SK-MEL-5 (cell line): Measurements from ENCODE around the gene KIAA1549. TPM values are rescaled to one million over a fixed set of nuclear protein-coding genes. Genes with fewer than 3 reads are reported as not detected.

Source experiments
- DNase-seq: peaks from one replicate; pipeline ENCODE4 v3.0.0-alpha.2; 2016; ENCODE audit warnings: low read depth, low spot score
- in situ Hi-C: cut with HindIII; loops from 2 replicates; pipeline ENCODE4 v1.10.0; 2016; ENCODE audit warnings: low sequenced_read_pairs, high pct_unique_total_duplicates, low pct_unique_long_range_greater_than_20kb
- total RNA-seq: library from RNA; depleted of rRNA; stranded (reverse); fragments of >200 nt; shearing (Covaris generic); gene quantifications from 2 replicates; pipeline ENCODE4 v1.2.3, GENCODE V29; 2014

KIAA1549 gene
- total RNA-seq, 1 experiment from 2014 or later, result 2.7 TPM

DNA sequence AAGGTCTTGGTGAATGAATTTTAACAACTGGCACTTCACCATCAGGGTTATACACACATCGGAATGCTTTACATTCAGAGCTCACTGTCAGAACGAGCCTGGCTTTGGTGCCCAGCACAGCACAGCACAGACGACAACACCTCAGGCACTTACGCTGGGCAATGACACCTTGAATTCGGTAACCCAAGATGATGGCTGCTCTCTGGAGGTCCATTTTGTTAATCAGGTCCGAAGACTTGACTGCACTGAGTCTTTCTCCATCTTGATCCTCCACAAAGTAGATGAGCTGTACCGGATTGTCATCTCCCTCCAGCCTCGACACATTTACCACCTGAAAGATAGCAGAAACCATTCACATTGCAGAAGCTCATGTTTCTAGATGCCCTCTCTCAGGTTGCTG is 82.4 kb downstream of the KIAA1549 start:
- in situ Hi-C loops, result no loop called here
- no peak for DNase-seq

DNA sequence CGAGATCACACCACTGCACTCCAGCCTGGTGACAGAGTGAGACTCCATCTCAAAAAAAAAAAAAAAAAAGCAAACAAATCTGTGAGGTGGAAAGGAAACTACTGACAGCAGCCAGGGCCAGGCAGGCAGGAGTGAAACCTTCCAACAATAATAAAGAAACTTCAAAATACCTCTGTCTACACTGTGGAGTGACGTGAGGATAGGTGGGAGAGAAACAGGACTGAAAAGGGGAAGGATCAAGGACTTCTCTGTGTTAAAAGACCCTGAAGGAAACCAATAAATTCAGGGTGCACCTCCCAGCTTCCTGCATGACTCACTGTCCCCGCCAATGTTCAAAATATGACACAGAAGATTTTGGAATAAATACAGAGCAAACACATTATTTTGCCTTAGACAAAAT is 82.9 kb downstream of the KIAA1549 start:
- in situ Hi-C loops, result no loop called here
- DNase-seq, result no peak

DNA sequence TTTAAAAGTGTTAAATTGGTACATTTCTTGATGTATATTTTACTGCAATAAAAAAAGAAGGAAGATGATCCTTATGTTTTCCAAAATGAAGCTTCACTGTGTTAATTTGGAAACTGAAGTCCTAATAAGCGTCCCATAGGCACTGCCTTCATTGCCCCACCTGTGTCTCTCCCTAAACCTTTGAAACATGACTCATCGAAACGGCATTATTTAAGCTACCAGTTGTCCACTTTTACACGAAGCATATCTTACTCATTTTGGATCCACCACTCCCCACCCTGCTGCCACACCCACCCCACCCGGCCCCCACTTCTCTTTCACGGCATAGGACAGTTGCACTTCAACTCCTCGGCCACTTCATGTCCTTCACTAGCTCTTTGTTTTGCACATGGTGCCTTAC is 85.5 kb downstream of the KIAA1549 start:
- in situ Hi-C loops, result no loop called here

DNA sequence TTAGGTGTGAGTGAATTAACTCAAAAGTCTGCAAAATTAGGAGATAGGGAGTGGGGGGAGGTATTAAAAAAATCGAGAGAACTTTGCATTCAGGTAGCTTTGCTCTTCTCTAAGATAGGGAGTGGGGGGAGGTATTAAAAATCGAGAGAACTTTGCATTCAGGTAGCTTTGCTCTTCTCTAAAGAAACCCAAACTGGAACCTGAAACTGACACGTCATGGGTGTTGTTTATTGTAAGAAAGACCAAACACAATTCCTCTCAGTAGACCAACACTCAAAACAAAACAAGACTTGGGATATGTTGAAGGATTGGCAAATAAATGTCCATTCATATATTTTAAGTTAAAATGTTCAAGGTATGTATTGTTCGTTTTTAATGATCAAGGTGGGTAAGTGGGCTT is 87.9 kb downstream of the KIAA1549 start:
- no peak for DNase-seq
- in situ Hi-C loops, result no loop called here

More for the DNA sequence above, 85.5 kb downstream of the KIAA1549 start:
- no peak for DNase-seq

DNA sequence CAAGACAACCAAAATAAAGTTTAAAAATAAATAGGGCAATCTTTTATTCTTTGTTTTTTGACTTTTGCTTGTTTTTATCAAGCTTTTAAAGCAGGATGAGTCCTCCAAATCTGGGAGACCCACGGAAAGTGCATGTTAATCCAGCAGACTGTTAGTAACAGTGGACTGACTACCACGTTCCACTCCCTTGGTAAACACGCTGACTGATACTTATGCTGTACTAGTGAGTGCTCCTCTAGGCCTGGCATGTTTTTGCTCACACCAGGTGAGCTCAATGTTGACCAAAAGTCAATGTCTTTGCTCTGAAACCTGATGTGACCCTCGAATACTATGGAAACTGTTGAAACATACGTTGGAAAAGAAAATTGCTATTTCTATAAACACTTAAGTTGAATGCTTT is 88.4 kb downstream of the KIAA1549 start:
- no peak for DNase-seq
- in situ Hi-C loops, result no loop called here

DNA sequence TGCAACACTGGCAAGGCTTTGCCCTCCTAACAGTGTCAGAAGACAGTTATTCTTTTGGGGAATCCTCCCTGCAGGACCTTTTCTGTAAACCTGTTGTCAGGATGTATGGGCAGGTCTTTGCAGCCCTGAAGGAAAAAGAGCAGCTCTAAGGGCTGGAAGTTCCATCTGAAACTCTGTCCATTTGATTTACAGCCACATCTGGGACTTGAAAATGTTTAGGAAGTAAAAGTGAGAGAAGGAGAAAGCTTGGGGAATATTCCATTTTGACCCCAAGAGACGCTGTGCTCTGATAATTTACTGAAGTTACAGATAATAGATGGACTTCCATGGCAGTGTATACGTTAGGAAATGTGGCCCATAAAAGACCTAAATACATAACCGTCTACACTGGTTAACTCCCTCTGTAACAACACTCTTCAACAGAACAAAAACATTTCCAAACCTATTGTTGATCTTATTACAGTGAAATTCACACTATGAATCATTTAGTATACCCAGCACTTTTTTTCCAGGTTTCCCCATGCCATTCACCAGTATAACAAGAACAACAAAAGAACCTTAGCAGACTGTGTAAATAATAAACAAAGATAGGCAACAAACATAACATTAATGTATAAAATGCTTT is 89.1 kb downstream of the KIAA1549 start:
- in situ Hi-C loops, result no loop called here
- no peak for DNase-seq

DNA sequence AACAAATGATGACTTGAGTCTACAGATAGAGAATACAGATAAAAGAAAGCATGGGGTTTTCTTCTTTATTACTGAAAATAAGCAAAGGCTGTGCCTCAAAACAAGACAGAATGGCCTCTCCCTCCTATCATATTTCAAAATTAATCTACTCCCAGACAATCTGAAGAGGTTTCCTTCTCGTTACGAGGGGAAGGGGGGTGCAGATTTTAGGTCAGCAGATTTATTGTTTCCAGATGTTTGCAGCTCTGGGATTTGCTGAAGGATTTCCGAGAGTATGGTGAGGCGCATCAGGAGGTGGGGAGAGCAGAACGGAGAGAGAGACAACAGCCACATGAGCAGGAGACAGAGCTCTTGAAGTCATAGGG is 89.8 kb downstream of the KIAA1549 start:
- DNase-seq, result no peak
- in situ Hi-C loops, result no loop called here

DNA sequence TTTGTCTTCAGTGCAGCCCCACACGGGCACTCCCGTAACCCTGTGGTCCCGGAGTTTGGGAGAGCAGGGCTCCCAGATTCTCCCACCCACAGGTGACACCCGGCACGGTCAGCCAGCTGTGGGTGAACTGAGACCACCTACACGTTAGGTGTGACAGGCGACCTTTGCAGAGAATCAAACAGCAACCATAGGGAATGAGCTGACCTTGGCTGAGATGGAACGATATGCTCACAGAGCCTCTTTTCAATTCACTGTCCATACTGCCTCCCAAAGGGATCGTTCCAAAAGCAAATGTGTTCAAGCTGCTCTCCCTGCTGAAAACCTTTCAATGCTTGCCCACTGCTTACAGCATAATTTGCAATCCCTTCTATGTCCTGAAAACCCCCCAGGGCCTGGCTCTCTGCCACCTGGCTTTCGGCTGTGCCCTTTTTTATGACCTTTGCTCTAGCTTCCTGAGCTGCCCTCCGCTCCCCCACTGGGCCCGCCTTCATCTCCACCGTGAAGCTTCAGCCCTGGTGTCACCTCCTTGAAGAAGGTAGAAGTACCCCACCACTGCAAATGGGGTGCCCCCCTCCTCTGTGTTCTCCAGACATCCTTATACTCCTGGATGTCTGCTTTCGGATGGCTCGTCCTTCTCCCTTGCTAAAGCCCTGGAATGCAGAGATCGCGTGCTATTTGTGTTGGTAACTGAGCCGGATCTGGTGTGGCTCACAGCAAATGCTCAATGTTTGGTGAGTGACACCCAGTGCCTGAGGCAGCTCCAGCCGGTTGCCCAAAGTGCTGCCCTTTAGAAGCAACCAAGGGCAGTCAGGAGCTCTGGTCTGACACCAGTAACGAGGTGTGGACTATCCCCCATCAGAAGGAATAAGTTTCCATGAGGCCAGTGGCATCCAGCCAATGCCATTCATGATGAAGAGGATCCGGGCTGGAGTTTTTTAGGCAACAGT is 90.4 kb downstream of the KIAA1549 start:
- in situ Hi-C loops, result no loop called here
- DNase-seq, result peak; percentile 47

DNA sequence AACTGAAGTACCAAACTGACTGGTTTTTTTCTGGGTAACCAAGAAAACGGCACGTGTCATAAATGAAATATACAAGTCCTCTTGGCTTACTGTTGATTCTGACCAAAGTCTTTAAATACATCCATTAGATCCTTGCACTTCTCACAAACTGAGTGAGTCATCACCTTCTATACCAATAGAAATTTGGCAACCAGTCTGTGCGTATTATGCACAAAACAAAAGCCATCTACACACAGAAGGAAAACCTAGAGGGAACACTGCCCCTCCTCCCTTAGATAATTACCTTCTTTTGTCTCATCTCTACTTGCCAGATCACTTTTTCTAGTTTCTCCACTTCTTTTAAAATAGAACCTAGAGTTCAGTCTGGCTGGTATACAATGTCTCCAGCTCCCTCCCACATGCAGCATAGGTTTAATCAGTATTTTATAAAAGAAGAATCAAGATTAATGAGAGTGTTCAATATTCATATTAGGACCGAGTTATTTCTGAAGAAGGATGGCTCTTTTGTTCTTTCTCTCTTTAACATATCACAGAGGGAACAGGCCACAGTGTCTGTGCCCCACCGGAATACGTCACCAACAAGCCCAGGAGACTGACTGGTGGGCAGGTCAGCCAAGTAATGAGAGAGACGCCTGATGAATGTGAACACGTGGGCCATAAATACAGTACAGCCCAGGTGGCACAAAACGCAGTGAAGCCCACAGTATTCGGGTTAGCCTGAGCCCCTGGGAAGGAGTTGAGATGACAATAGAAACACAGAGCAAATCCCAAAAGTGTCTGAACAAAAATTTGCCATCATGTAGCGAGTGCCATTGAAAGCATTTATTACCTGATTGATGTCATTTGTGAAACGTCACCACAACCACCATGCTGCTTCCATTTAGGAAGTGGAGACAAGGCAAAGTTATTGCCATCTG is 91.3 kb downstream of the KIAA1549 start:
- no peak for DNase-seq
- in situ Hi-C loops, result no loop called here

DNA sequence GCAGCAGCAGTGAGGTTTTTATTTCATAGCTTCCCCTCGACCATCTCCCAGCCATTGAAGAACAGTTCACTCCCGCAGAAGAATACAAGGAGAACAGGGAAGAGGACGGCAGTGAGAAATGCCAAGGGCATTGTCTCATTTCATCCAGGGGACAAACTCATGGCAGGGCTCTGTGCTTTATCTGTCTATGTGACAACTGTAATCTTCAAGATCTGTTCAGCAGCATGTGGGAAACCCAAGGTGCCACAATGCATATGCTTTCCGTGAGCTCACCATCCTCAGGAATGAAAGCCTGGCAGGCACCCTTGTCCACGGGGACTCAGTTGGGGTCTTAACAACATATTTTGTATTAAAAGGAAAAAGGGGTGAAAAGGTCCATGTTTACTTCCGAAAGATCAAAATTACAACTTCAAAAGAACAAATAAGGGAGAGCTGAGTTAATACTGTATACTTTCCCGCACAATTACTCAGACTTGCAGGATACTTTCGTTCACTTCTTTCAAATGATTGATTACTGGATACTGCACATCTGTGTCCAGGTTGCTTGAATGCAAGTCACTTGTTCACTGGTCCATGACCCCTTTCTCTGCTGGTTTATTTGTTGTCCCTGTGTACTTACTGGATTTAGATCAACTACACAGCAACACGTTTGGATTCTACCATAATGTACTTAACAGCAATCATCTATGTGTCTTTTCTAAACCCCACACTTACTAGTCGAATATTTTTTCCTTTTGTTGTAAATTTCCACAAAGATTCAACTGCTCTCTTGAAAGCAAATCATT is 93.1 kb downstream of the KIAA1549 start:
- in situ Hi-C loops, result no loop called here
- DNase-seq, result no peak

DNA sequence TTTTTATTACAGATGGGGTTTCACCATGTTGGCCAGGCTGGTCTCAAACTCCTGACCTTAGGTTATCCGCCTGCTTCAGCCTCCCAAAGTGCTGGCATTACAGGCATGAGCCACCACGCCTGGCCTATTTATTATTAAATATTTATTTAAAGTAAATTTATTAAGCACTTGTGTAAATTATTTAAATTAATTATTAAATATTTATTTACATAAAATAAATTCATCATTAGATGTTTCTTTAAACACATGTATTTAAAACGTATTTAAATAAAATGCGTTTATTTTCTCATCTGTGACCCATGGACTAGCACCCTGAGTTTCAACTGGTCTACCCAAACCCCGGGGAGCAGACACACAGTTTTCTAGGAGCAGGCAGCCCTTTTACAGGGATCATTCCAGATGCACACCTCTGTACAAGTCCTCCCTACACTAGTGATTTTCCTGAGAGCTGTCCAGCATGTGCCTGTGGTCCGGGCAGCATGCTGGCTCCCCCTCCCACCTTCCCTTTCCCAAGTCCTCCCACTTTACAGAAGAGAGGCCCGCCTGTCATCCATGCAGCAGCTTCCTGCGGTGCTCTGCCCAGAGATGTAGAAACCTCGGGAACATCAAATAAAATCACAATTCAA is 94.0 kb downstream of the KIAA1549 start:
- in situ Hi-C loops, result no loop called here
- DNase-seq, result no peak

DNA sequence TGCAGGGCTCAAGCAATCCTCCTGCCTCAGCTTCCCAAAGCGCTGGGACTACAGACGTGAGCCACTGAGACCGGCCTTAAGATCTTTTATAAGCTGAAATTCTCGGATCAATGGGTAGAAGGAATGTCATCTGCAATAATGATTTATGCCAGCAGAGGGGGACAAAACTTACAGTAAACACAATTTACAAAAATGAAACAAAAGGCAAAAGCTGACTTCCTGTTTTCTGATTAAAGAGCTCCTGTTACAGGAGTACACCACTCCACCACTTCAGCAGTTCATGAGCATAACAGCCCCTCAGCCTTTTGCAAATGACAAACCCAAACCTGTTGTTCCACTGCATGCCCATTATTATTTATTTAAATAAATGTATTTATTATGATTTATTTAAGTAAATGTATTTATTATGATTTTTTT is 94.7 kb downstream of the KIAA1549 start:
- in situ Hi-C loops, result no loop called here
- peak; percentile 88 for DNase-seq

DNA sequence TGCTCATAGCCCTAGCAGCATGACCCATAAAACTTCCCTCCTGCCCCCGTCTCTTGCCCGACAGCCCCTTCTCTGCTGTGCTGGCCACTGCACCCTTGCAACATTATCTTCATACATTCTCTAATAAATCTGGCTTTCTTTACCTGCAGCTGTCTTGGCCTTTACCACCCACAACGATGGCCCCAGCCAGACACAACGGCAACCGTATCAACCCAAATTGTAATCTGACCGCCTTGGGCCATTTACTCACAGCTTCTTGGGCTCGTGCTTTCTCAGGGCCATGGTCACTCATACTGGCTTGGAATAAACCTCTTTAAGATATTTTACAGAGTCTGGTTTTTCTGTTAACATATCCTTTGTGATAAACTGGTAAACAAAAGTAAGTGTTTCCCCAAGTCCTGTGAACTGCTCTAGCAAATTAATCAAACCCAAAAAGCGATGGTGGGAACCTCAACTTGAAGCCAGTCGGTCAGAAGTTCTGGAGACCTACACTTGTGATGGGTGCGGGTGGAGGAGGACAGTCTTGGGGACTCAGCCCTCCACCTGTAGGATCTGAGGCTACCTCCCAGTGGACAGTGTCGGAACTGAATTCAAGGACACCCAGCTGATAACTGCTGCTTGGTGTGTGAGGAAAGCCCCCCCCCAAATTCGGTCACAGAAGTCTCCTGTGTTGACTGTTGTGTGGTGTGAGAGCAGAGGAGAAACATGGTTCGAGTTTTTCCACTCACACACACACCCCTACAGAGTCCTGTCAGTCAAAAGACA is 95.6 kb downstream of the KIAA1549 start:
- in situ Hi-C loops, result no loop called here
- DNase-seq, result peak; percentile 36

DNA sequence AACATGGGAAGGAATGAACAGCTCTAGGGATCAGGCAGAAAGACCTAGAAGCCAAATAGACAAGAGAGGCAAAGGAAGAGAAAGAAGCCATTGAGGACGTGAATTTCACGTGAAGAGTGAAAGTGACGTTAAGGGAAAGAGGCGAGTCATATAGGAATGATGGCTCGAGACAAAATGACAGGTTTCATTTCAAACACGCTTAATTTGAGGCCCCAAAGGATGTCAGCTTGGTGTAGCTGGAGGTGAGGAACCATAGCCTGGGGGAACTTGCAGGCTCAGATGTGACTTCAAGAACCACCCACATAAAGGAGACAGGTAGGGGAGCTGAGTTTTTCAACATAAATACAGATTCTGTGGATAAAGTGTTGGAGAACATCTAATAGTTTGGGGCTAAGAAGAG is 98.9 kb downstream of the KIAA1549 start:
- DNase-seq, result no peak
- in situ Hi-C loops, result no loop called here

DNA sequence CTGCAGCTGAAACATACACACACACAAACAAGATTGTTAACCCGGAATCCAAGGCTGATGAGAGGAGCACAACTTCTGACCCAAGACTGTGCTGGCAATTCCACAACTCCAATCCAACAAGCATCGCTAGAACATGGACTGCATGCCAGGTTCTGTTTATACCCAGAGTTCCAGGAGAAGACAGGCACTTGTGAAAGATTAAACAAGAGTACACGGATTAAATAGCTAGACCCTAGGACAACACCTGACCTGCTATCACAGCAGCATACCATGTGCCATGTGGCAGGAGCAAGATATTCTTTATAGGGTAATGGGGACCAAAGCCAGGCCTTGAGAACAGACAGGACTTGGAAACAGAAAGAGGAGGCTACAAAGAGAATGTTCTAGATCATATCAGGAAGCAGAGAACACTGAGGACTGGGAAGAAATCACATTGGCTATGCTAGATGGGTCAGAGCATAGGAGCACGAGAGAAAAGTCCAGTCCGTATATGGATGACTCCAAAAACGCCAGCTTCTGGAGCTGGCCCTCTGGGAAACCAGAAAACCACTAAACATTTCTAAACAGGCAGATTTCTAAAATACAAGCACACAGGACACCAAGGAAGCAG is 99.5 kb downstream of the KIAA1549 start:
- DNase-seq, result no peak
- in situ Hi-C loops, result no loop called here
